ENCODE results near the gene KCNE1. TPM values are rescaled to one million over a fixed set of nuclear protein-coding genes. Genes with fewer than 3 reads are reported as not detected.
"Not testable (repeated sequence)": the region's sequence is repeated elsewhere in the genome, so short reads cannot be mapped to it uniquely, and the experiment has no call there.

The KCNE1 gene
- total RNA-seq, 4 donors from 2014 or later: 2.2 to 10.2 (median 2.9) TPM

DNA sequence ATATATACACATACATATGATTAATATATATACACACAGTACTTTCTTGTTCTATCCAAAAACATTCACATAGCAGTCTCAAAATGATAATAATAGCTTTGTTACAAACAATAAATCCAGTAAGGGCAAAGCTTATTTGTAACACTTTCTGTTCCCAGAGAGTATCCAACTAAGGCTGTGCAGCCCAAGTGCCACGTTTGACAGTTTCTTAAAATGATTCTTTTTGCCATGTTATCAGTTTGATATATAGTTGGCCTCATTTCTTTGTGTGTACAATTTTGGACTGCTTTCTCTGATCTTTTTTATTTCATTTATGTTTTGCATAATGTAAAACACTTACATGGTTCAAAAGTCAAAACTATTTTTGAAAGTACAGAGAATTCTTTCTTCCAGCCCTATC, 11.8 kb downstream of the KCNE1 start:
- WGBS, 2 donors: 47 to 71% methylated on average over 1 of the region's 1 CpG
- no peaks in the 10 kb centered on the region for H3K4me1 ChIP-seq

DNA sequence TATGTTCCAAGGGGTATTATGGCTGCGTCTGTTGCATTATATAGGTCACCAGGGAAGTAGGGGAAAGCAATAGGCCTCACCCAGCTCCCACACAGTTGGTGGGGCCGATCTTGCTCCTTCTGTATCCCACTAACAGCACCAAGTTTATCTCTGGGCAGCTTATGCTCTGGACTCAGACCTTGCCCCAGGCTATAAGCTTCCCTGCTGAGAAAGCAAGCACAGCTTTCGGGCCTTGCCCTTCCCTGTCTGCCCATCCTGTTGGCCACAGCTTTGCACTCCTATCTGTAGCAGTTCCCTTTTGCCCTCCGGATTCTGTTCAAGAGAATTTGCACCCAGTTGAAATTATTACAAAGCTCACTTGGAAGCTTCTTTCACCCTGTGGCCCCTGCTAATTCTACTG, 12.9 kb downstream of the KCNE1 start:
- no peak overlapping the region for H3K4me3 ChIP-seq
- no peaks in the 10 kb centered on the region for H3K4me1 ChIP-seq
- H3K27me3 ChIP-seq: no peaks in the 10 kb centered on the region
- H3K9me3 ChIP-seq: peaks cover 0 to 39% (median 2%) of the 10 kb centered on the region in 4 donors
- DNase-seq (ENCODE audit: low spot score in 2 of 2): no peak
- H3K36me3 ChIP-seq: no peaks in the 10 kb centered on the region
- WGBS, 2 donors: 86 to 88% methylated on average over 4 of the region's 4 CpGs
- TF ChIP-seq EP300 (IDR thresholded peaks at IDR 0.05) (no peak), POLR2A (IDR thresholded peaks at IDR 0.05) (no peak)
- TF ChIP-seq, protein P1, sequence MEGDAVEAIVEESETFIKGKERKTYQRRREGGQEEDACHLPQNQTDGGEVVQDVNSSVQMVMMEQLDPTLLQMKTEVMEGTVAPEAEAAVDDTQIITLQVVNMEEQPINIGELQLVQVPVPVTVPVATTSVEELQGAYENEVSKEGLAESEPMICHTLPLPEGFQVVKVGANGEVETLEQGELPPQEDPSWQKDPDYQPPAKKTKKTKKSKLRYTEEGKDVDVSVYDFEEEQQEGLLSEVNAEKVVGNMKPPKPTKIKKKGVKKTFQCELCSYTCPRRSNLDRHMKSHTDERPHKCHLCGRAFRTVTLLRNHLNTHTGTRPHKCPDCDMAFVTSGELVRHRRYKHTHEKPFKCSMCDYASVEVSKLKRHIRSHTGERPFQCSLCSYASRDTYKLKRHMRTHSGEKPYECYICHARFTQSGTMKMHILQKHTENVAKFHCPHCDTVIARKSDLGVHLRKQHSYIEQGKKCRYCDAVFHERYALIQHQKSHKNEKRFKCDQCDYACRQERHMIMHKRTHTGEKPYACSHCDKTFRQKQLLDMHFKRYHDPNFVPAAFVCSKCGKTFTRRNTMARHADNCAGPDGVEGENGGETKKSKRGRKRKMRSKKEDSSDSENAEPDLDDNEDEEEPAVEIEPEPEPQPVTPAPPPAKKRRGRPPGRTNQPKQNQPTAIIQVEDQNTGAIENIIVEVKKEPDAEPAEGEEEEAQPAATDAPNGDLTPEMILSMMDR (IDR thresholded peaks at IDR 0.05): no peak
- no peak overlapping the region for H3K27ac ChIP-seq

More for the DNA sequence above, 11.8 kb downstream of the KCNE1 start:
- Histone ChIP-seq H3K9me3 (peaks cover 0 to 39% (median 2%) of the 10 kb centered on the region in 4 donors), H3K36me3 (no peaks in the 10 kb centered on the region), H3K27ac (no peak overlapping the region), H3K4me3 (no peak overlapping the region), H3K27me3 (no peaks in the 10 kb centered on the region)
- no peak for DNase-seq (ENCODE audit: low spot score in 2 of 2)
- no peak for TF ChIP-seq EP300 (IDR thresholded peaks at IDR 0.05)
- no peak for TF ChIP-seq POLR2A (IDR thresholded peaks at IDR 0.05)
- TF ChIP-seq, protein P1 (IDR thresholded peaks at IDR 0.05): no peak

DNA sequence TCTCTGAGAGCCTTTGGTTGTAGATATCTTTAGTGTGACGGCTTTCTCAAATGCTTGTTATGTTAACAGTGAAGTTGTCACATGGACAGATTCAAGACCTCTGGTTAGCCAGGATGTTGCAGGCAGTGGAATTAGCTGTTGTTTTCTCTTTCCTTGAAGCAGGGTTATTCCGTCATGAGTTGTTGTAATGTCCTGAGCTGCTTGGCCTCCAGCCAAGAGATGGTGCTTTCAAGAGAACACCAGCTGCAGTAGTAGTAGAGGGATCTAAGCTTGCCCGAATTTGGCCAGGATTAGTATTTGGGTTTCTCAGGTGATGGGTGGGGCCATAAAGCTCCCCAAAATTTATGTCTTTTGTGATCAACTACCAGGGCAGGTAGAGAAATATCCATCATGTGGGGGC, 13.4 kb downstream of the KCNE1 start:
- Histone ChIP-seq H3K36me3 (no peaks in the 10 kb centered on the region), H3K4me1 (no peaks in the 10 kb centered on the region), H3K4me3 (no peak overlapping the region), H3K27ac (no peak overlapping the region), H3K9me3 (peaks cover 0 to 39% (median 2%) of the 10 kb centered on the region in 4 donors), H3K27me3 (no peaks in the 10 kb centered on the region)
- no peak for DNase-seq (ENCODE audit: low spot score in 2 of 2)
- no peak for TF ChIP-seq EP300 (IDR thresholded peaks at IDR 0.05)
- TF ChIP-seq, protein P1 (IDR thresholded peaks at IDR 0.05): no peak
- no peak for TF ChIP-seq POLR2A (IDR thresholded peaks at IDR 0.05)
- 59 to 63% methylated on average over 3 of the region's 3 CpGs for WGBS, 2 donors

DNA sequence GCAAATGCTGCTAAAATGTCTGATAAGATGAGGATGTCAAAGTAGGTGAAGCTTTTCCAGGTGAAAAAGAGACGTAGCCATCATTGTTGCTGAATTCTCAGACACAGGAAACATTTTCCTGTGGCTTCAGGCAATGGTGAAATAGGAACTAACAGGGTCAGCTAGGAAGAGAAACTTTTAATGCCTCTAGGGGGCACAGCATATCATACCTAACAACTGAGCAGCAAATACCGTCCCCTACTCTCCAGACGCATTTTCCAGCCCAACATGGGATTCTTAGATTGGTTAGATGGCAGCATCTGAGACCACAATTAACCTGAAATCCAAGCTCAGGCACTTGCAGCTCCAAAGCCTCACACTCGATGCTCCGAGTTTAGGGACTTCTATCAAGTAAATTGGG, 28.2 kb downstream of the KCNE1 start:
- WGBS, 2 donors: no CpG with 5 or more reads among the region's 5 CpGs
- not testable (repeated sequence) for H3K4me3 ChIP-seq; DNase-seq (ENCODE audit: low spot score in 2 of 2)

DNA sequence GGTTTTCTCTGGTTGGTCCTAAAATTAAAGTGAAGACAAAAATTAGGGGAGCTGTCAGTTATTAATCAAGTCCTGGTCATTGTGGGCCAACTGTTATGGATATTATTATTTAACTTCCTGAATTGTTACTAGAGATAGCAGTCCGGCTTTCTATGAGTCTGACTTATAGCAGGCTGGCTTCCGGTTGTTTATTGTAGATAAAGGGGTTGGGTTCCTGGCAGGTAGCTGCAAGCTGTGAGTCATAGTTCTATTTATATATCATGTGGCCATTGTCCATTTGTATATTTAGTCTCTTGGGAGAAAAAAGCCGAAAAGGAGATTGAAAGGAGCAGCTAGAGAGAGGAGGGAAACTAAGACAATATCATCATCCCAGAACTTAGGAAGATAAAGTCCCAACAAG, 28.6 kb downstream of the KCNE1 start:
- no CpG with 5 or more reads among the region's 3 CpGs for WGBS, 2 donors
- H3K9me3 ChIP-seq; H3K4me1 ChIP-seq; H3K27me3 ChIP-seq; H3K4me3 ChIP-seq; H3K36me3 ChIP-seq; H3K27ac ChIP-seq; DNase-seq (ENCODE audit: low spot score in 2 of 2): not testable (repeated sequence)

More for the DNA sequence above, 28.2 kb downstream of the KCNE1 start:
- H3K4me1 ChIP-seq, H3K27ac ChIP-seq, H3K9me3 ChIP-seq, H3K27me3 ChIP-seq, H3K36me3 ChIP-seq: not testable (repeated sequence)

DNA sequence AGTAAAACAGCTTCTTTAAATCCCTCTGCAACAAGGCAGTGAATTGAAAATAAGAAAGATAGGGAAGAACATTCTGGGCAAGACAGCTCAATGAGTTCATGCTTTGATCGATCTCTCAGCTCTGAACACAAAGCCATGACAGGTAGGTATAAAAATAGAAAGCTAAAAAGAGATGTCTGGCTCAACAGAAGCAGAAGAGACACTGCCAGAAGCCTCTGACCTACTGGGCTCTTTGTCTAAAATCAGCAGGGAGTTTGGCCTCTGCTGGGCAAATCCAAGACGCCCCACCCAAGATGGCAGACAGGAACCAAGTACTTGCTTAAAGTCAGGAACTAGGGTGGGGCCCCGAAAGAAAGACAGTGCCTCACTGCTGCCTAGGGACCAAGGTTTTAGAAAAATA, 44.7 kb downstream of the KCNE1 start:
- H3K9me3 ChIP-seq; H3K27ac ChIP-seq; H3K4me3 ChIP-seq; H3K27me3 ChIP-seq; H3K36me3 ChIP-seq; H3K4me1 ChIP-seq; DNase-seq (ENCODE audit: low spot score in 2 of 2): not testable (repeated sequence)
- no CpG with 5 or more reads among the region's 3 CpGs for WGBS, 2 donors

DNA sequence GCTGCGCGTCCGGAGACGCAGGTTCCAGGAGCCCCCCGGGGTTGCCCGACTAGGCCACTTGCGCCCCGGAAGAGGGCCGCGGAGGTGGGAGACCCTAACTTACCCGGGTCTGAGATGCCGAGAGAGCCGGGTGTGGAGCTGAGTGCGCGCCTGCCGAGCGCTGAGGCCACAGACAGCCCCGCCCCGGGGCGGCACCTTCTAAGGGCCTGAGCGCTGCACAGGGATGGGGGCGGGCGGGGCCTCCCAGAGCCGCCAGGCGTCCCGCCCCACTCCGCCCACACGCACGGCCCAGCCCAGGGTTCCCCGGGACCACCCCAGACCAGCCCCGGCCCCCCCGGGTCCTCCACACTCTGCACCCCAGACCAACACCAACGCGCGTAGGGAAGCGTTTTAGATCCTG, 52.6 kb downstream of the KCNE1 start:
- not testable (repeated sequence) for H3K9me3 ChIP-seq; DNase-seq (ENCODE audit: low spot score in 2 of 2); H3K4me3 ChIP-seq; H3K36me3 ChIP-seq; H3K4me1 ChIP-seq; H3K27me3 ChIP-seq; H3K27ac ChIP-seq
- no CpG with 5 or more reads among the region's 36 CpGs for WGBS, 2 donors

DNA sequence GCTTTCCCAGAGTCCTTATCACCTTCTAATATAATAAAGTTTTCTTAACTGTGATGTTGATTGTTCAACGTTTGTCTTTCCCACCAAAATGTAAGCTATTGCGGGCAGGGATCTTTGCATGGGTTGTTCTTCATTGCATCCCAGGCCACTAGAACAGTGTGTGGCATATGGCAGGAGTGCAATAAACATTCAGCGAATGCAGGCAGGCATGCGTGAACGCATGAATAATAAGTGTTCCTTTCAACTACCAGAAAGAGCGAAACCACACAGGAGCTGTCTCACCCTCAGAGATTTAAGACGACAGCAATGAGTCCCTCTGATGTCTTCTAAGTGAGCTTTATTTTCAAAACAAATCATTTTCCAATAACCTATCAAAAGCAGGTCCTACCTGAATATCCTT, 53.7 kb downstream of the KCNE1 start:
- not testable (repeated sequence) for H3K36me3 ChIP-seq; DNase-seq (ENCODE audit: low spot score in 2 of 2); H3K27me3 ChIP-seq; H3K9me3 ChIP-seq; H3K4me1 ChIP-seq; H3K27ac ChIP-seq; H3K4me3 ChIP-seq
- no CpG with 5 or more reads among the region's 7 CpGs for WGBS, 2 donors

DNA sequence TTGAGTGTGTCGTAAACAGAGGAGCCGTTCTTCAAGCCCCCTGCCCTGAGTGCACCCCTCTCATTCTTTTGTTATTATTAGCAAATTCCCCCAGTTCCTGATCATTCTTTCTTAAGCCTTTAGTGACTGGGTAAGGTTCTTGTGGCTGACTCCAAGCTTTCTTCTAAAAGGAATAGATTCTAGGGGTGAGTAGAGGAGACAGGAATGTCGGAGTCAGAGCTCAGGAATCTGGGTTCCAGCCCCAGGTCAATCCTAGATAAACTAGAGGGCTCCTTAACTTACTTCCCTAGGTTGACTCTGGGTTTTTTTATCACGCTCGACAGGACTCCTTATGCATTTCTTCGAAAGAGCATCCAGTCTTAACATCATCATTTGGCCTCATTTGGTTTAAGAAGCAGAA, 55.8 kb downstream of the KCNE1 start:
- not testable (repeated sequence) for H3K36me3 ChIP-seq, H3K27ac ChIP-seq
- no CpG with 5 or more reads among the region's 6 CpGs for WGBS, 2 donors

DNA sequence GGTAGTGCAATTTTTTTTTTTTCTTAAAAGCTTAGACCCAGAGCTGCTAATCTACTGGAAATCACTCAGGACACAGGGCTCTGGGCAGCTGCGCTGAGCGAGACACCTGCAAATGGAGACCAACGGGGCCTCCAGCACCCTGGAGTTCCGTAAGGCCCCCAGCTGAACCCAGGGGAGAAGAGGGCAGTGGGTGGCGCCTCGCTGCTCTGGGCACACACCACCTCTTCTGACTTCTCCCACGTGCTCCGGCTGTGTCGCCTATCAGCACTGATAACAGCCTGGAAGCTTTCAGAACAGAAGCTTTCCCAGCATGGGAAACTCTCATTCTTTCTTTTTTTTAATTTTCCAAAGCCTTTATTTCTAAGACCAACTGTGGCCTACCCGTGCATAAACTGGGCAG, 56.4 kb downstream of the KCNE1 start:
- not testable (repeated sequence) for DNase-seq (ENCODE audit: low spot score in 2 of 2); H3K27ac ChIP-seq; H3K4me3 ChIP-seq; H3K36me3 ChIP-seq; H3K9me3 ChIP-seq; H3K4me1 ChIP-seq; H3K27me3 ChIP-seq
- WGBS, 2 donors: no CpG with 5 or more reads among the region's 10 CpGs

More for the DNA sequence above, 55.8 kb downstream of the KCNE1 start:
- not testable (repeated sequence) for H3K4me1 ChIP-seq; H3K9me3 ChIP-seq; DNase-seq (ENCODE audit: low spot score in 2 of 2); H3K4me3 ChIP-seq; H3K27me3 ChIP-seq

DNA sequence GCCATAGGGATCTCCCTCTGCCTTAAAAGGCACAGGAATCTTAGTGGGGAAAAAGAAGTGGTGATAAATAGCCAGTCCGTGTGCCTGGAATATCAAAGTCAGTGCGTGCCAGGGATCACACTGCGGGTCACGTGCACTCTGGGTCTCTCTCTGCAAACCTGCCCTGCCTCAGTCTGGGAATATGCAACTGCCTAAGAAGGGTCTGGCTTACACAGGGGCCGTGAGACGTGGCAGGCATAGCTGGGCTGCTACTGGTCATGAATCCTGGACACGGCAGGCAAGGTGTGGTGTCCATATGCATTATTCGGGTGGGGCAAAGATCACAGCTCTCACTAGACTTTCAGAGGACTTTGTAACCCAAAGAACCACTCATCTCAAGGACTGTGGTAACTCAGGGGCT, 65.0 kb downstream of the KCNE1 start:
- not testable (repeated sequence) for DNase-seq (ENCODE audit: low spot score in 2 of 2); H3K27me3 ChIP-seq
- no CpG with 5 or more reads among the region's 8 CpGs for WGBS, 2 donors

More for the DNA sequence above, 65.0 kb downstream of the KCNE1 start:
- not testable (repeated sequence) for H3K4me1 ChIP-seq, H3K27ac ChIP-seq, H3K36me3 ChIP-seq, H3K9me3 ChIP-seq, H3K4me3 ChIP-seq

Measured in tibial nerve (tissue), 4 donors.